Measurements from ENCODE around the gene ATP6V1C2. TPM values are rescaled to one million over a fixed set of nuclear protein-coding genes. Genes with fewer than 3 reads are reported as not detected.
A peak's percentile ranks its signal among the peaks of the same experiment; 100 is the strongest.

ATP6V1C2 gene
- total and polyA plus RNA-seq, 9 of the 15 experiments (the other 6 are each of a cell fraction or from before 2014, with no cell fraction given), result 0.01 to 0.31 (median 0.10) TPM; not detected in 4

- TF ChIP-seq NRF1 (conservative IDR thresholded peaks at IDR 0.05 in 1 of 2, IDR thresholded peaks at IDR 0.05 in 1 of 2) (peak; percentile 67 to 74), CGGBP1 (CRISPR knock-in tag; IDR thresholded peaks at IDR 0.05) (no peak), CBX8 (IDR thresholded peaks at IDR 0.05; ENCODE audit: borderline replicate concordance, extremely low read depth, low read depth, low read length, poor library complexity, severe bottlenecking) (no peak), CBFA2T2 (conservative IDR thresholded peaks at IDR 0.05) (no peak), BRF2 (IDR thresholded peaks at IDR 0.05; ENCODE audit: borderline replicate concordance, insufficient read depth, insufficient read length) (no peak), ZNF780A (CRISPR knock-in tag; IDR thresholded peaks at IDR 0.05) (no peak), EZH2 (IDR thresholded peaks at IDR 0.05; ENCODE audit: borderline replicate concordance, low read depth, low read length) (no peak), HNRNPL (IDR thresholded peaks at IDR 0.05; ENCODE audit: low read depth, low read length) (no peak), RBM17 (IDR thresholded peaks at IDR 0.05; ENCODE audit: borderline replicate concordance, low read depth, low read length) (no peak), RAD21 (CRISPR knock-in tag; conservative IDR thresholded peaks at IDR 0.05 in 1 of 2, IDR thresholded peaks at IDR 0.05 in 1 of 2) (peak; percentile 84 to 93), SP2 (IDR thresholded peaks at IDR 0.05; ENCODE audit: extremely low read depth, low read depth, low read length, poor library complexity, severe bottlenecking) (no peak), STAG1 (CRISPR knock-in tag; IDR thresholded peaks at IDR 0.05; ENCODE audit: borderline replicate concordance) (peak; percentile 93), SAFB (IDR thresholded peaks at IDR 0.05; ENCODE audit: borderline replicate concordance, low read depth, low read length) (no peak), L3MBTL2 (IDR thresholded peaks at IDR 0.05) (peak; percentile 62; the same call in 1 of the 2 replicates), JUND (IDR thresholded peaks at IDR 0.05; ENCODE audit: borderline replicate concordance, low read depth, low read length) (peak; percentile 29; the same call in 1 of the 2 replicates), JUND (tag; IDR thresholded peaks at IDR 0.05; ENCODE audit: borderline replicate concordance, low read depth, low read length) (no peak; the same call in 2 of the 3 replicates)
- TF ChIP-seq, protein P1, sequence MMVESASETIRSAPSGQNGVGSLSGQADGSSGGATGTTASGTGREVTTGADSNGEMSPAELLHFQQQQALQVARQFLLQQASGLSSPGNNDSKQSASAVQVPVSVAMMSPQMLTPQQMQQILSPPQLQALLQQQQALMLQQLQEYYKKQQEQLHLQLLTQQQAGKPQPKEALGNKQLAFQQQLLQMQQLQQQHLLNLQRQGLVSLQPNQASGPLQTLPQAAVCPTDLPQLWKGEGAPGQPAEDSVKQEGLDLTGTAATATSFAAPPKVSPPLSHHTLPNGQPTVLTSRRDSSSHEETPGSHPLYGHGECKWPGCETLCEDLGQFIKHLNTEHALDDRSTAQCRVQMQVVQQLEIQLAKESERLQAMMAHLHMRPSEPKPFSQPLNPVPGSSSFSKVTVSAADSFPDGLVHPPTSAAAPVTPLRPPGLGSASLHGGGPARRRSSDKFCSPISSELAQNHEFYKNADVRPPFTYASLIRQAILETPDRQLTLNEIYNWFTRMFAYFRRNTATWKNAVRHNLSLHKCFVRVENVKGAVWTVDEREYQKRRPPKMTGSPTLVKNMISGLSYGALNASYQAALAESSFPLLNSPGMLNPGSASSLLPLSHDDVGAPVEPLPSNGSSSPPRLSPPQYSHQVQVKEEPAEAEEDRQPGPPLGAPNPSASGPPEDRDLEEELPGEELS (CRISPR knock-in tag; IDR thresholded peaks at IDR 0.05; ENCODE audit: borderline replicate concordance), result 0 out of 2 replicates have a peak, but pooled peaks have one; percentile 58
- TF ChIP-seq, protein P2, sequence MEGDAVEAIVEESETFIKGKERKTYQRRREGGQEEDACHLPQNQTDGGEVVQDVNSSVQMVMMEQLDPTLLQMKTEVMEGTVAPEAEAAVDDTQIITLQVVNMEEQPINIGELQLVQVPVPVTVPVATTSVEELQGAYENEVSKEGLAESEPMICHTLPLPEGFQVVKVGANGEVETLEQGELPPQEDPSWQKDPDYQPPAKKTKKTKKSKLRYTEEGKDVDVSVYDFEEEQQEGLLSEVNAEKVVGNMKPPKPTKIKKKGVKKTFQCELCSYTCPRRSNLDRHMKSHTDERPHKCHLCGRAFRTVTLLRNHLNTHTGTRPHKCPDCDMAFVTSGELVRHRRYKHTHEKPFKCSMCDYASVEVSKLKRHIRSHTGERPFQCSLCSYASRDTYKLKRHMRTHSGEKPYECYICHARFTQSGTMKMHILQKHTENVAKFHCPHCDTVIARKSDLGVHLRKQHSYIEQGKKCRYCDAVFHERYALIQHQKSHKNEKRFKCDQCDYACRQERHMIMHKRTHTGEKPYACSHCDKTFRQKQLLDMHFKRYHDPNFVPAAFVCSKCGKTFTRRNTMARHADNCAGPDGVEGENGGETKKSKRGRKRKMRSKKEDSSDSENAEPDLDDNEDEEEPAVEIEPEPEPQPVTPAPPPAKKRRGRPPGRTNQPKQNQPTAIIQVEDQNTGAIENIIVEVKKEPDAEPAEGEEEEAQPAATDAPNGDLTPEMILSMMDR (IDR thresholded peaks at IDR 0.05 in 2 of 3, conservative IDR thresholded peaks at IDR 0.05 in 1 of 3; ENCODE audit: insufficient read depth in 2 of 3, low read depth in 1 of 3, low read length in 3 of 3), result peak; percentile 95 to 97 (median 97)
- TF ChIP-seq, protein P3, sequence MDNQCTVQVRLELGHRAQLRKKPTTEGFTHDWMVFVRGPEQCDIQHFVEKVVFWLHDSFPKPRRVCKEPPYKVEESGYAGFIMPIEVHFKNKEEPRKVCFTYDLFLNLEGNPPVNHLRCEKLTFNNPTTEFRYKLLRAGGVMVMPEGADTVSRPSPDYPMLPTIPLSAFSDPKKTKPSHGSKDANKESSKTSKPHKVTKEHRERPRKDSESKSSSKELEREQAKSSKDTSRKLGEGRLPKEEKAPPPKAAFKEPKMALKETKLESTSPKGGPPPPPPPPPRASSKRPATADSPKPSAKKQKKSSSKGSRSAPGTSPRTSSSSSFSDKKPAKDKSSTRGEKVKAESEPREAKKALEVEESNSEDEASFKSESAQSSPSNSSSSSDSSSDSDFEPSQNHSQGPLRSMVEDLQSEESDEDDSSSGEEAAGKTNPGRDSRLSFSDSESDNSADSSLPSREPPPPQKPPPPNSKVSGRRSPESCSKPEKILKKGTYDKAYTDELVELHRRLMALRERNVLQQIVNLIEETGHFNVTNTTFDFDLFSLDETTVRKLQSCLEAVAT (IDR thresholded peaks at IDR 0.05), result 0 out of 4 replicates have a peak, but pooled peaks of 1 of the 2 experiments have one; percentile 25
These were observed 110.9 kb downstream of the ATP6V1C2 start (continued) for GRCh38 chr2:10832203-10832936.

Data from K562 (cell line).